Stimulated activated CD8-positive, alpha-beta memory T cell treated with anti-CD3 and anti-CD28 coated beads, Interleukin-12 subunit alpha, Interleukin-12 subunit beta, amount 100 ng/mL, for 24 hours (primary cell): Measurements from ENCODE around the gene ZFP82.

ENCODE experiments used
- DNase-seq: peaks from one replicate; pipeline ENCODE4 v3.0.0-alpha.2; 2020; ENCODE audit errors: extremely low read depth

ZFP82 gene

GRCh38 chr19:36373638-36374156, 44.7 kb downstream of the ZFP82 start:
- no peak for DNase-seq

- no peak for DNase-seq
Observed at GRCh38 chr19:36371886-36372285, 46.6 kb downstream of the ZFP82 start.

GRCh38 chr19:36363845-36364244, 54.6 kb downstream of the ZFP82 start:
- DNase-seq, result no peak
